ENCODE data around the gene AMBRA1.

DNA sequence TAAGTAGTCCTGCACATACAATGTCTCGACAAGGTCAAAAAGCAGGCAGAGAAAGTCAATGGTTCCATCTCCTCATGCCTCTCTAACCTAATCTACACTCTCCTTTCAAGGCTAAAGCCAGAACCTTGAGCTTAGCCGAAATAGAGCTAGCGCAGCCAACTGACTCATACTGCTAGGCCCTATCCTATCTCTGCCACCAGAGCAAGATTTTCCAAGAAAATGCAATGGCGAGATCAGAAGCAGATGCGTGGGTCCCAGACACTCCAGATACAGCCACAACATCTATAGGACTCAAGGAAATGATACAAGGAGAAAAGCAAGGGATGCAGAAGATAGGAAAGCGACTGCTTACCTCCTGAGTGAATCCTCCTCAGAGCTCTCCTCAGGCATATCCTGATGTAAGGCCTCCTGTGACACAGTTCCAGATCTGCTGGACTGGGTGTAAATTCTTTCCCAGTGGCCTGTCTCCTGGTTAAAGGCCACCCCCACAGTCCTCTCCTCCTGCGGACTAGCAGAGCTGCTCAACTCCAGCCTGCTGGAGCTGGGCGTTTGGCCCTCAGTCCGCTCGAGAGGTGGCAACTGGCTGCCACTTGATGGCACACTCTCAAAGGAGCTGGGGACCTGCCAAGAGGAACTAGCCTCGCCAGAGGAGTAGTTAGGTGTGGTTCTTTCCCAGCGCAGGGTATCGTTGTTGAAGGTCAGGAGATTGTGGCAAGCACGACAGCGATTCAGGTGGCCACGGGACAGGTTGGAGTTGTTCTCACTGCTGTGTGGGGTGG is 52.0 kb downstream of the AMBRA1 start:
- TF ChIP-seq, protein P1, sequence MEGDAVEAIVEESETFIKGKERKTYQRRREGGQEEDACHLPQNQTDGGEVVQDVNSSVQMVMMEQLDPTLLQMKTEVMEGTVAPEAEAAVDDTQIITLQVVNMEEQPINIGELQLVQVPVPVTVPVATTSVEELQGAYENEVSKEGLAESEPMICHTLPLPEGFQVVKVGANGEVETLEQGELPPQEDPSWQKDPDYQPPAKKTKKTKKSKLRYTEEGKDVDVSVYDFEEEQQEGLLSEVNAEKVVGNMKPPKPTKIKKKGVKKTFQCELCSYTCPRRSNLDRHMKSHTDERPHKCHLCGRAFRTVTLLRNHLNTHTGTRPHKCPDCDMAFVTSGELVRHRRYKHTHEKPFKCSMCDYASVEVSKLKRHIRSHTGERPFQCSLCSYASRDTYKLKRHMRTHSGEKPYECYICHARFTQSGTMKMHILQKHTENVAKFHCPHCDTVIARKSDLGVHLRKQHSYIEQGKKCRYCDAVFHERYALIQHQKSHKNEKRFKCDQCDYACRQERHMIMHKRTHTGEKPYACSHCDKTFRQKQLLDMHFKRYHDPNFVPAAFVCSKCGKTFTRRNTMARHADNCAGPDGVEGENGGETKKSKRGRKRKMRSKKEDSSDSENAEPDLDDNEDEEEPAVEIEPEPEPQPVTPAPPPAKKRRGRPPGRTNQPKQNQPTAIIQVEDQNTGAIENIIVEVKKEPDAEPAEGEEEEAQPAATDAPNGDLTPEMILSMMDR (IDR thresholded peaks at IDR 0.05) = peak in 2 of 4 experiments; percentile 34 to 50
- peak; percentile 63 for TF ChIP-seq POLR2AphosphoS5 (IDR thresholded peaks at IDR 0.05)

All from prostate gland (tissue), 2 donors.